IMR-90 (cell line): ENCODE results near the gene RNU2-1. TPM values are rescaled to one million over a fixed set of nuclear protein-coding genes. Genes with fewer than 3 reads are reported as not detected.

Experiments
- ATAC-seq: fragments of 200-7000 bp; cut with Tn5 transposase; 2 replicates; pipeline ENCODE4 v1.9.1; 2020; ENCODE audit warnings: low read depth, mild to moderate bottlenecking, moderate library complexity
- BruUV-seq: library from RNA; stranded (reverse); fragments of 400-500 nt; replicated peaks from 2 replicates; lab custom pipeline; 2021; lab: Mats Ljungman, UMichigan
- CTCF ChIA-PET: fragments of 300-600 bp; formaldehyde crosslinking; extraction: SDS; loops from one replicate; lab custom pipeline; 2021; ENCODE audit warnings: antibody characterized with exemption; lab: Yijun Ruan, JAX
- POLR2A ChIA-PET: fragments of 300-600 bp; sonication (Branson Sonifier 250); formaldehyde crosslinking; loops from one replicate; lab custom pipeline; 2022; ENCODE audit warnings: antibody characterized with exemption; ENCODE audit not compliant: unreplicated experiment; lab: Charles Lee
- DNase-seq: peaks from one replicate; pipeline ENCODE4 v3.0.0; 2013
- H2AFZ ChIP-seq: replicated peaks from 2 replicates; pipeline ENCODE3; 2013; ENCODE audit warnings: low read length, mild to moderate bottlenecking; ENCODE audit not compliant: poor library complexity
- H2AK5ac ChIP-seq: 2 replicates; pipeline ENCODE4 v1.6.1; 2013; ENCODE audit warnings: low read depth, low read length, inconsistent platforms
- H2AK9ac ChIP-seq: replicated peaks from 2 replicates; pipeline ENCODE3; 2013; ENCODE audit warnings: mild to moderate bottlenecking, low read depth, low read length, moderate library complexity; ENCODE audit not compliant: poor library complexity
- H2BK120ac ChIP-seq: 2 replicates; pipeline ENCODE4 v1.6.1; 2013; ENCODE audit warnings: low read depth, low read length, inconsistent platforms
- H2BK15ac ChIP-seq: 3 replicates; pipeline ENCODE4 v1.6.1; 2013; ENCODE audit warnings: low read depth, low read length, inconsistent platforms
- H2BK20ac ChIP-seq: 2 replicates; pipeline ENCODE4 v1.6.1; 2013; ENCODE audit warnings: low read depth, mild to moderate bottlenecking, inconsistent platforms, low read length, moderate library complexity
- H2BK5ac ChIP-seq: 2 replicates; pipeline ENCODE4 v1.6.1; 2013; ENCODE audit warnings: mild to moderate bottlenecking, low read depth, low read length, inconsistent platforms; ENCODE audit not compliant: poor library complexity, severe bottlenecking
- H3K14ac ChIP-seq: replicated peaks from 2 replicates; pipeline ENCODE4 v1.6.1; 2013; ENCODE audit warnings: low read depth, low read length, inconsistent platforms
- H3K18ac ChIP-seq: 2 replicates; pipeline ENCODE4 v1.6.1; 2013; ENCODE audit warnings: low read depth, low read length, control low read depth
- H3K23ac ChIP-seq: 2 replicates; pipeline ENCODE4 v1.6.1; 2013; ENCODE audit warnings: low read depth, low read length, inconsistent platforms
- H3K27ac ChIP-seq: 2 replicates; pipeline ENCODE4 v1.5.1; 2013; ENCODE audit warnings: mild to moderate bottlenecking, control low read depth, low read length; ENCODE audit not compliant: insufficient read depth
- H3K27me3 ChIP-seq: 2 replicates; pipeline ENCODE4 v1.6.1; 2013; ENCODE audit warnings: low read length; ENCODE audit not compliant: control insufficient read depth, insufficient read depth
- H3K36me3 ChIP-seq: 2 replicates; pipeline ENCODE4 v1.6.1; 2013; ENCODE audit warnings: low read length, mixed read lengths; ENCODE audit not compliant: control insufficient read depth, insufficient read depth
- H3K4ac ChIP-seq: 2 replicates; pipeline ENCODE4 v1.6.1; 2013; ENCODE audit warnings: low read depth, low read length, inconsistent platforms
- H3K4me1 ChIP-seq: 2 replicates; pipeline ENCODE4 v1.6.1; 2013; ENCODE audit warnings: low read length, mixed read lengths; ENCODE audit not compliant: control insufficient read depth, insufficient read depth
- H3K4me2 ChIP-seq: 2 replicates; pipeline ENCODE4 v1.6.1; 2013; ENCODE audit warnings: low read depth, mild to moderate bottlenecking, control low read depth, low read length, moderate library complexity
- H3K4me3 ChIP-seq: 2 replicates; pipeline ENCODE4 v1.5.1; 2013; ENCODE audit warnings: low read depth, mild to moderate bottlenecking, control low read depth, low read length, moderate library complexity; ENCODE audit not compliant: insufficient read depth
- H3K56ac ChIP-seq: 2 replicates; pipeline ENCODE4 v1.6.1; 2013; ENCODE audit warnings: low read length, inconsistent platforms; ENCODE audit not compliant: insufficient read depth; ENCODE audit errors: extremely low read depth
- H3K79me1 ChIP-seq, 2 experiments: 2 replicates each; pipeline ENCODE4 v1.6.1; 2013; ENCODE audit warnings: low read length in 2 of 2, inconsistent platforms in 1 of 2, low read depth in 1 of 2
- H3K9ac ChIP-seq: 2 replicates; pipeline ENCODE4 v1.6.1; 2013; ENCODE audit warnings: low read depth, low read length, control low read depth
- H3K9me1 ChIP-seq: 2 replicates; pipeline ENCODE4 v1.6.1; 2013; ENCODE audit warnings: low read length, inconsistent platforms; ENCODE audit not compliant: insufficient read depth
- H3K9me3 ChIP-seq: 2 replicates; pipeline ENCODE4 v1.6.1; 2013; ENCODE audit warnings: low read length; ENCODE audit not compliant: control insufficient read depth, insufficient read depth
- H4K20me1 ChIP-seq: 2 replicates; pipeline ENCODE4 v1.6.1; 2013; ENCODE audit warnings: low read length, inconsistent platforms; ENCODE audit not compliant: insufficient read depth
- H4K5ac ChIP-seq: 2 replicates; pipeline ENCODE4 v1.6.1; 2013; ENCODE audit warnings: mild to moderate bottlenecking, low read depth, low read length, control low read depth
- H4K8ac ChIP-seq, 2 experiments: 2 replicates each; pipeline ENCODE4 v1.6.1; 2013; ENCODE audit warnings: low read depth in 2 of 2, low read length in 2 of 2, control low read depth in 1 of 2, inconsistent platforms in 1 of 2
- H4K91ac ChIP-seq: 2 replicates; pipeline ENCODE4 v1.6.1; 2013; ENCODE audit warnings: low read depth, low read length, inconsistent platforms; ENCODE audit not compliant: insufficient read depth
- BHLHE40 ChIP-seq: fragments of 150-350 bp; IDR thresholded peaks from 2 replicates; pipeline ENCODE4 v1.6.1; 2016; ENCODE audit warnings: mild to moderate bottlenecking, low read depth, low read length
- CEBPB ChIP-seq: IDR thresholded peaks from 2 replicates; pipeline ENCODE4 v1.6.1; 2012; ENCODE audit warnings: low read depth, low read length, improper control_type of control experiment
- FOS ChIP-seq: fragments of 150-350 bp; IDR thresholded peaks from 2 replicates; pipeline ENCODE4 v1.6.1; 2016; ENCODE audit warnings: low read depth, low read length
- MAFK ChIP-seq: IDR thresholded peaks from 2 replicates; pipeline ENCODE4 v1.6.1; 2012; ENCODE audit warnings: low read depth, low read length, improper control_type of control experiment
- MAZ ChIP-seq: IDR thresholded peaks from 2 replicates; pipeline ENCODE4 v1.6.1; 2012; ENCODE audit warnings: low read depth, mild to moderate bottlenecking, low read length, improper control_type of control experiment, moderate library complexity, borderline replicate concordance
- MXI1 ChIP-seq: IDR thresholded peaks from 2 replicates; pipeline ENCODE4 v1.6.1; 2012; ENCODE audit warnings: low read depth, mild to moderate bottlenecking, low read length, moderate library complexity, borderline replicate concordance
- RAD21 ChIP-seq: IDR thresholded peaks from 2 replicates; pipeline ENCODE4 v1.6.1; 2012; ENCODE audit warnings: low read length, improper control_type of control experiment
- RCOR1 ChIP-seq: IDR thresholded peaks from 2 replicates; pipeline ENCODE4 v1.6.1; 2012; ENCODE audit warnings: mild to moderate bottlenecking, low read length, improper control_type of control experiment; ENCODE audit not compliant: insufficient replicate concordance
- RFX5 ChIP-seq: IDR thresholded peaks from 2 replicates; pipeline ENCODE4 v1.8.0; 2012; ENCODE audit warnings: low read depth, mild to moderate bottlenecking, low read length, moderate library complexity
- SMC3 ChIP-seq: fragments of 150-350 bp; IDR thresholded peaks from 2 replicates; pipeline ENCODE4 v1.6.1; 2016; ENCODE audit warnings: low read depth, mild to moderate bottlenecking, antibody characterized with exemption, low read length, moderate library complexity
- USF2 ChIP-seq: fragments of 150-350 bp; IDR thresholded peaks from 2 replicates; pipeline ENCODE4 v1.6.1; 2017; ENCODE audit warnings: mild to moderate bottlenecking, antibody characterized with exemption, low read length, low read depth
- WGBS, 2 experiments: methylation state at CpG; one replicate each; pipeline versions ENCODE4 v1.1.5 to v1.1.7; 2013; ENCODE audit warnings: missing lambda C conversion rate in 2 of 2; ENCODE audit not compliant: insufficient read length in 1 of 2; ENCODE audit errors: extremely low coverage in 2 of 2; 5-methylcytosine and 5-hydroxymethylcytosine counted together
- dilution Hi-C: fragments of 300-500 bp; cut with HindIII; formaldehyde crosslinking; loops from one replicate; pipeline ENCODE4 v1.14.3; 2018; ENCODE audit warnings: low sequenced_read_pairs; ENCODE audit not compliant: unreplicated experiment
- in situ Hi-C: fragments of 300-500 bp; cut with MboI; formaldehyde crosslinking; loops from 3 replicates; pipeline ENCODE4 v1.14.3; 2019; ENCODE audit warnings: low sequenced_read_pairs, inconsistent platforms, mixed read lengths
- intact Hi-C: fragments of 100-400 bp; cut with micrococcal nuclease; formaldehyde crosslinking; loops from 2 replicates; pipeline ENCODE4 v1.10.0; 2022
- polyA plus RNA-seq, 3 experiments: library from polyadenylated mRNA; depleted of rRNA; stranded (reverse); fragments of >200 nt; gene quantifications; 2 replicates each; pipeline ENCODE4 v1.2.3, GENCODE V29; 2012; ENCODE audit warnings: low replicate concordance in 1 of 3
- total RNA-seq: library from RNA; depleted of rRNA; stranded (reverse); fragments of >200 nt; gene quantifications from 2 replicates; pipeline ENCODE4 v1.2.3, GENCODE V29; 2012

The RNU2-1 gene
- total and polyA plus RNA-seq, 2 of the 4 experiments (the other 2 are of a cell fraction), result not detected

DNA sequence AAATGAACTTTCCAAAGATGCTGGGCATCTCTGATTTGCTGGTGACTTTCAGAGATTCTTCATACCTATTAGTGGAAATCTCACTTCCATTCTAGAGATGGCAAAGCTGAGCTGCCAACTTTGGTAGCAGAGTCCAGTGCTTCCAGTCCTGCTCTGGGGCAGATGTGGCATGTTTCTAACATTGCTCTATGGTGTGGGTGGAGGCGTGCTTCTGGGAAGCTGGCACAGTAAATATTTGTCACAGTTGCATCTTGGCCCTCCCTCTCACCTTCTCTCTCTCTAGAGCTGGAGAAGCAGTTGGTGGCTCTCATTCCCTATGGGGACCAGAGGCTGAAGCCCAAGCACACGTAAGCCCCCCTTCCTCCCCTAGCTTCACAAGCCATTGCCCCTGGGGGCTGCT lies 20.2 kb downstream of the RNU2-1 start:
- peaks cover 16% of the 10 kb centered on the region for H3K4me1 ChIP-seq
- in situ Hi-C loops (loop anchor here (25.0 kb wide), 1 partner anchor 99 kb away; no protein-coding TSS in a partner anchor), dilution Hi-C loops (no loop called here), intact Hi-C loops (loop anchor here (10.0 kb wide), 1 partner anchor 301 kb away; no protein-coding TSS in a partner anchor)
- no peak overlapping the region for H3K4ac ChIP-seq
- POLR2A ChIA-PET, result no interaction called here
- H2AFZ ChIP-seq, result no peak overlapping the region
- H4K20me1 ChIP-seq, result no peaks in the 10 kb centered on the region
- TF ChIP-seq RFX5 (no peak), BHLHE40 (no peak), RCOR1 (no peak), RAD21 (no peak), CEBPB (no peak), USF2 (no peak), MAFK (no peak), MAZ (no peak), SMC3 (no peak), FOS (no peak), MXI1 (no peak)
- DNase-seq, result no peak
- peak overlapping the region; percentile 95; the same call in 1 of the 2 replicates for H3K23ac ChIP-seq
- no peak overlapping the region for H3K27ac ChIP-seq
- H3K14ac ChIP-seq, result 0 out of 2 replicates have a peak overlapping the region, but pooled peaks have one; percentile 25
- no peak overlapping the region for H2BK120ac ChIP-seq
- peaks cover 38% of the 10 kb centered on the region for H3K36me3 ChIP-seq
- no peak overlapping the region for H3K56ac ChIP-seq
- no peak overlapping the region for H4K91ac ChIP-seq
- no peak overlapping the region for H2BK5ac ChIP-seq
- no peak for ATAC-seq
- H2AK9ac ChIP-seq, result no peak overlapping the region
- no peaks in the 10 kb centered on the region for H3K27me3 ChIP-seq
- no peak overlapping the region for H4K5ac ChIP-seq
- H3K4me3 ChIP-seq, result no peak overlapping the region
- no peak overlapping the region for H4K8ac ChIP-seq
- no peak overlapping the region for H2BK15ac ChIP-seq
- H3K9me3 ChIP-seq, result no peaks in the 10 kb centered on the region
- H2AK5ac ChIP-seq, result peak overlapping the region; percentile 66; the same call in 1 of the 2 replicates
- peaks cover 20% of the 10 kb centered on the region for H3K9me1 ChIP-seq
- H3K9ac ChIP-seq, result no peak overlapping the region; the same call in 1 of the 2 replicates
- H2BK20ac ChIP-seq, result no peak overlapping the region
- H3K4me2 ChIP-seq, result no peak overlapping the region
- CTCF ChIA-PET, result interaction anchor here (0.8 kb wide), 2 partner anchors 9 to 96 kb away, joined by 4 to 5 read pairs; no protein-coding TSS in a partner anchor
- no CpG with 5 or more reads among the region's 2 CpGs for WGBS, 2 experiments
- no TSS peak for BruUV-seq
- no peak overlapping the region for H3K18ac ChIP-seq
- peaks cover 18 to 46% of the 10 kb centered on the region in 2 experiments for H3K79me1 ChIP-seq
